ENCODE results near the gene GPR137B. TPM values are rescaled to one million over a fixed set of nuclear protein-coding genes. Genes with fewer than 3 reads are reported as not detected.

Gene GPR137B
- total RNA-seq, 2 donors from 2014 or later, result 22.7 to 39.7 TPM

DNA sequence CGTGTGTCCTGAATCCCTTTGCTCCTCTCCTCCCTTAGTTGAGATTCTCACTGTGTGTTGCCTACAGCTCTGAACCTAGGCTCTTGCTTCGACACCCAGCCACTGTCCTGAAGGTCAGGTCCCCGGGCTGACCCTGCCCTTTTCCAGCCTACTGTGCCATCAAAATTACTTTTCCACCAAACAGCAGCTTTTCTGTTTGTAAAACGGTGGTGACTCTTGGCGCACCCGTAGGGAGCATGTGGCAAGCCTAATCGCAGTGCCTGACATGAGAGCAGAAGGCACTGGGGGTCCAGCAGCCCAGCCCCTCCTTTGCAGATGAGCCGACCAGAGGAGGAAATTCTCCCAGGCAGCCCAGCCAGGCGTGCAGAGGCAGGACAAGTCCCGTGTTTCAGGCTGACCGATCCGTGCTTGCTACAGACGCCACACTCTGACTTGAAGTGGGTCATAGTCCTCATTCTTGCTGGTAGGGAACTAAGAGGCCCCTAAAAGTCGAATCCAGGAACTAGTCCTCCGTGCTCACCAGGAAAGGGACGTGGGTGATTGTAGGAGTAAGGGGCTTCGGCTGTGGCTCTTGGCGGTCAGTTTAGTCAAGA lies 6.8 kb downstream of the GPR137B start:
- TF ChIP-seq, protein P1, sequence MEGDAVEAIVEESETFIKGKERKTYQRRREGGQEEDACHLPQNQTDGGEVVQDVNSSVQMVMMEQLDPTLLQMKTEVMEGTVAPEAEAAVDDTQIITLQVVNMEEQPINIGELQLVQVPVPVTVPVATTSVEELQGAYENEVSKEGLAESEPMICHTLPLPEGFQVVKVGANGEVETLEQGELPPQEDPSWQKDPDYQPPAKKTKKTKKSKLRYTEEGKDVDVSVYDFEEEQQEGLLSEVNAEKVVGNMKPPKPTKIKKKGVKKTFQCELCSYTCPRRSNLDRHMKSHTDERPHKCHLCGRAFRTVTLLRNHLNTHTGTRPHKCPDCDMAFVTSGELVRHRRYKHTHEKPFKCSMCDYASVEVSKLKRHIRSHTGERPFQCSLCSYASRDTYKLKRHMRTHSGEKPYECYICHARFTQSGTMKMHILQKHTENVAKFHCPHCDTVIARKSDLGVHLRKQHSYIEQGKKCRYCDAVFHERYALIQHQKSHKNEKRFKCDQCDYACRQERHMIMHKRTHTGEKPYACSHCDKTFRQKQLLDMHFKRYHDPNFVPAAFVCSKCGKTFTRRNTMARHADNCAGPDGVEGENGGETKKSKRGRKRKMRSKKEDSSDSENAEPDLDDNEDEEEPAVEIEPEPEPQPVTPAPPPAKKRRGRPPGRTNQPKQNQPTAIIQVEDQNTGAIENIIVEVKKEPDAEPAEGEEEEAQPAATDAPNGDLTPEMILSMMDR (IDR thresholded peaks at IDR 0.05), result no peak
- H3K36me3 ChIP-seq, result no peaks in the 10 kb centered on the region
- peak overlapping the region; percentile 71 to 76 for H3K27ac ChIP-seq
- peaks cover 0 to 86% of the 10 kb centered on the region in 2 donors for H3K4me1 ChIP-seq
- H3K27me3 ChIP-seq, result no peaks in the 10 kb centered on the region
- DNase-seq (ENCODE audit: low spot score), result no peak
- no peaks in the 10 kb centered on the region for H3K9me3 ChIP-seq
- no peak overlapping the region for H3K4me3 ChIP-seq

DNA sequence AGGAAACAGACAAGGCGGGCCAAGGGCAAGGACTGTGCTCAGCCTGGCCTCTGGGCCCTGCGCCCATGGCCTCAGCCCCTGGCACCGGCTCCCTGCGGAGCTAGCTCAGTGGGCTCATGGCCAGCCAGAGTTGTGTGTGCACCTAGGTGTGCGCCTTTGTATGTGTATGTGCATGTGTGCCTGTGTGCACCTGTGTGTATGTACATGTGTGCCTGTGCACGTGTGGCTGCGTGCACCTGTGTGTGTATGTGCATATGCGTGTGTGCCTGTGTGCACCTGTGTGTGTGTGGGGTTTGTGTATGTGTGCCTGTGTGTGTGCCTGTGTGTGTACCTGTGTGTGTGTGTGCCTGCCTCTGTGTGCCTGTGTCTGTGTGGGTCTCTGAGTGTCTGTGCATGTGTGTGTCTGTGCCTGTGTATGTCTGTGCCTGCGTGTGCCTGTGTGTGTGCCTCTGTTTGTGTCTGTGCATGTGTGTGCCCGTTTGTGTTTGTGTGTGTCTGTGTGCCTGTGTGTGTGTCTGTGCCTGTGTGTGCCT lies 7.4 kb downstream of the GPR137B start:
- Histone ChIP-seq H3K36me3 (no peaks in the 10 kb centered on the region), H3K4me3 (no peak overlapping the region), H3K9me3 (no peaks in the 10 kb centered on the region), H3K4me1 (peaks cover 0 to 83% of the 10 kb centered on the region in 2 donors), H3K27me3 (no peaks in the 10 kb centered on the region), H3K27ac (peak overlapping the region; percentile 71 to 76)
- DNase-seq (ENCODE audit: low spot score), result no peak
- TF ChIP-seq, protein P1 (IDR thresholded peaks at IDR 0.05), result no peak

DNA sequence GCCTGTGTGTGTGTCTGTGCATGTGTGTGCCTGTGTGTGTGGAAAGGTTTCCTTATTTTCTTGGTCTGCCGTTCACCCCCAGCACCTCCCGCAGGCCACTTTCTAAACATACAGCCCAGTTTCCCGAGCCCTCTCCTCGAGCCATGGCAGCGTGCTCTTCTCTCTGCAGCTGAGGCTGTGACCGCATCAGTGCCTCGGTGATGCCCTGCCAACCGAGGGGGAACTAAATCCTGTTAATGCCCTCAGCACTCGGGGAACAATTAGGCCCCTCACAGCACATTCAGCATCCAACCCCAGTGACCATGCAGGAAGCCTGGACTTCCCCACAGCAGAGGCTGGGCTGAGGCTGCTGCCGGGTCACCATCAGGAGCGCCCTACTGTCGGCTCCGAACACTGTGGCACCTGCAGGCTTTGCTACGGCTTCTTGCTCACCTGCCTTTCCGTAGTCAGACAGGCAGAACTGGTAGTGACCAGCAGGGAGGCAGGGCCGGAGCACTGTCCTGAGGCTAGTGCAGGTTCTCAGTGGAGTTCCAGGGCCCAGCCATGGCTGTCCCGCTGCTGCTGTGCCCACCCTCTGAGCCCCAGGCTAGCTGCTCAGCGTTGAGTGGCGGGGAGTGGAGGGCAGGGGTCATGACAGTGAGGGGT lies 8.1 kb downstream of the GPR137B start:
- Histone ChIP-seq H3K27ac (peak overlapping the region; percentile 71 to 87), H3K9me3 (no peaks in the 10 kb centered on the region), H3K4me1 (peaks cover 0 to 78% of the 10 kb centered on the region in 2 donors), H3K27me3 (no peaks in the 10 kb centered on the region), H3K4me3 (no peak overlapping the region), H3K36me3 (no peaks in the 10 kb centered on the region)
- no peak for DNase-seq (ENCODE audit: low spot score)
- TF ChIP-seq, protein P1 (IDR thresholded peaks at IDR 0.05), result no peak

DNA sequence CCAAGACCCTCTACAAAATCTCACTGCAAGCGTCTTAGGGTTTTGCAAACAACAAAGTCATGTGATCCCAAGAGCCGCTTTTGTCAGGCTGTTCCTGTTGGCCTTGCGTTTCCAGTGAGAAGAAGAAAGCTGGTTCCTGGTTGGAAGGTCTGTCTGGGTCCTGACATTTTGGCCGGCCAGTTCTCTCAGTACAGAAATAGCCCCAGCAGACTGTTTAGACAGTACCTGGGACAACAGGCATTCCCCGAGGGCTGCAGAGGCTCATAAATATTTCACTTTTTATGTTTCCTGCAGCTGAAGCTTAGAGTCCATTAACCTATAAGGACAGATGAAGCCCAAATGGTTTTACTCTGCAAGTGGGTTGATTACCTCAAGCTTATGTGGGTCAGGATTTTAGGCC lies 8.6 kb downstream of the GPR137B start:
- Histone ChIP-seq H3K27ac (peak overlapping the region; percentile 71 to 87), H3K4me3 (no peak overlapping the region), H3K4me1 (peaks cover 0 to 74% of the 10 kb centered on the region in 2 donors), H3K36me3 (no peaks in the 10 kb centered on the region), H3K27me3 (no peaks in the 10 kb centered on the region), H3K9me3 (no peaks in the 10 kb centered on the region)
- TF ChIP-seq, protein P1 (IDR thresholded peaks at IDR 0.05), result no peak
- no peak for DNase-seq (ENCODE audit: low spot score)

DNA sequence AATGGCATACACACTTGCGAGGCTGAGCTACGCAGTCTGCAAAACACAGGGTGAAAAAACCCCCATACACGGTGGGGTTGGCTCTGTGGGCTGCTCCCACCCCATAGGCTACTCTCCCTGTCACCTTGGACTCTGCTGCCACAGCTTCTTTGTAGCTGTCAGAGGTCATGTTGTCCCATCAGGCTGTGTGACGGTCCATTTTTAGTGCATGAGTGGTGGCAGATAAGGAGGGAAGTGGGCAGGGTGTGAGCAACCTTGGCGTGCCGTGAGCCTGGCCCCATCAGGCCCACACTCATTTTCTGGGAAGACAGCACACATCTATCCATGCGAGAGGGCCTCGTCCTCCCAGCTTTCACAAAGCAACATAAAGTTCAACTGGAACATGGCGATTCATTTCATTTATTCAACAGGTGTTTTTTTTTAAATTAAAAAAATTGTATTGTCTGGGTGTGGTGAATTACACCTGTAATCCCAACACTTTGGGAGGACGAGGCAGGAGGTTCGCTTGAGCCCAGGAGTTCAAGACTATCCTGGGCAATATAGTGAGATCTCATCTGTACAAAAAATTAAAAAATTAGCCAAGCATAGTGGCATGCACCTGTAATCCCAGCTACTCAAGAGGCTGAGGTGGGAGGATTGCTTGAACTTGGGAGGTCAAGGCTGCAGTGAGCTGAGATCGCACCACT lies 9.5 kb downstream of the GPR137B start:
- H3K4me3 ChIP-seq, result no peak overlapping the region
- no peaks in the 10 kb centered on the region for H3K36me3 ChIP-seq
- H3K27ac ChIP-seq, result peak overlapping the region; percentile 71 to 87
- TF ChIP-seq, protein P1 (IDR thresholded peaks at IDR 0.05), result no peak
- DNase-seq (ENCODE audit: low spot score), result no peak
- peaks cover 0 to 72% of the 10 kb centered on the region in 2 donors for H3K4me1 ChIP-seq
- no peaks in the 10 kb centered on the region for H3K27me3 ChIP-seq
- no peaks in the 10 kb centered on the region for H3K9me3 ChIP-seq

Data from right atrium auricular region (tissue), 2 donors.